Stimulated activated CD8-positive, alpha-beta memory T cell treated with anti-CD3 and anti-CD28 coated beads, Interleukin-12 subunit alpha, Interleukin-12 subunit beta, amount 100 ng/mL, for 4 hours (primary cell): Measurements from ENCODE around the gene AP1S1.
A peak's percentile ranks its signal among the peaks of the same experiment; 100 is the strongest.

Experiments used
- DNase-seq: peaks from one replicate; pipeline ENCODE4 v3.0.0-alpha.2; 2020; ENCODE audit warnings: low read depth

The AP1S1 gene

GRCh38 chr7:101159696-101160674 is 5.7 kb downstream of the AP1S1 start:
- no peak for DNase-seq

GRCh38 chr7:101160910-101161309 is 6.6 kb downstream of the AP1S1 start:
- DNase-seq: no peak

- no peak for DNase-seq
Observed at GRCh38 chr7:101161692-101162471, 7.6 kb downstream of the AP1S1 start.

- no peak for DNase-seq
Observed at GRCh38 chr7:101162551-101163278, 8.4 kb downstream of the AP1S1 start.

- no peak for DNase-seq
Observed at GRCh38 chr7:101163279-101164070, 9.2 kb downstream of the AP1S1 start.

- DNase-seq: no peak
Observed at GRCh38 chr7:101164071-101164840, 10.0 kb downstream of the AP1S1 start.

- DNase-seq: peak; percentile 75
Observed at GRCh38 chr7:101165075-101165957, 11.0 kb downstream of the AP1S1 start, which contains the start of gene VGF. TSS of gene VGF (minus strand) at chr7:101165569. CDS start at chr7:101164843, 726 bp downstream.

- DNase-seq: no peak
Observed at GRCh38 chr7:101165958-101166647, 11.8 kb downstream of the AP1S1 start.

GRCh38 chr7:101166648-101166908 is 12.3 kb downstream of the AP1S1 start:
- DNase-seq: no peak

- no peak for DNase-seq
Observed at GRCh38 chr7:101166909-101167644, 12.8 kb downstream of the AP1S1 start.

- no peak for DNase-seq
Observed at GRCh38 chr7:101167645-101168411, 13.6 kb downstream of the AP1S1 start.

GRCh38 chr7:101168412-101169049 is 14.3 kb downstream of the AP1S1 start:
- no peak for DNase-seq

- no peak for DNase-seq
Observed at GRCh38 chr7:101169110-101169837, 15.0 kb downstream of the AP1S1 start.

GRCh38 chr7:101169838-101170551 is 15.7 kb downstream of the AP1S1 start:
- peak; percentile 66 for DNase-seq

GRCh38 chr7:101170617-101171441 is 16.6 kb downstream of the AP1S1 start:
- DNase-seq: no peak
